NCI-H2107 (cell line): ENCODE measurements around the gene TMOD1.

Experiments used
- DNase-seq: peaks from one replicate; lab custom pipeline; 2025; lab: John Stamatoyannopoulos, UW

Gene TMOD1

DNA sequence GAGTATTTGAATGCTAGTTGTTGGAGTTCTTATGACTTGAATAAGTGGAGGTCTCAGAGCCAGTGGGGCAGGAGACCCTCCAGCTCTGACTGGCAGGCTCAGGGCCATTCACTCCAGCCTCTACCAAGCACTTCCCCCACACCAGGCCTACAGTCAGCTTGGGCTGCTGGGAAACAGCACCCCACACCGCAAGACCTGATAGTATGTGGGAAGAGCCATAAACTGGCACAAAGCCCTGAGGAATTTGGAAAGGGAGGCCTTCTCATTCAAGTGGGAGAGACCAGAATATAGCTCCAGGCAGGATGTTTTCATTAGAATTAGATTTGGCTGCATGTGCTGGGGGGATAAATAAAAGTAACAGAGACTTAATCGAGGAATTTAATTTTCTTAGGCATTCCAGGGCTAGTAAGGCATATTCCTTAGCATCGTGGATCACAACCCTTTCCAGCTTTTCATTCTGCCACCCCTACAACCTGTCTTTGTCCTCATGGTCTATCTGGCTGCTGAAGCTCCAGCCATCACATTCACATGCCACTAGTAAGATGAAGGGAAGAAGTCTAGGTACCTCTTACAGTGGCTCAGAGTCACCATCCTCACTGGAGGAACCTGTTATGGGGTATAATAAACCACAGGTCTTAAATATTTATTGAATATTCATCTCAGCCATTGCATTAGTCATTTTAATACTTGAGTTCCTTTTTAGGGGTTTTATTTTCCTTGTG lies 47.5 kb downstream of the TMOD1 start:
- no peak for DNase-seq

DNA sequence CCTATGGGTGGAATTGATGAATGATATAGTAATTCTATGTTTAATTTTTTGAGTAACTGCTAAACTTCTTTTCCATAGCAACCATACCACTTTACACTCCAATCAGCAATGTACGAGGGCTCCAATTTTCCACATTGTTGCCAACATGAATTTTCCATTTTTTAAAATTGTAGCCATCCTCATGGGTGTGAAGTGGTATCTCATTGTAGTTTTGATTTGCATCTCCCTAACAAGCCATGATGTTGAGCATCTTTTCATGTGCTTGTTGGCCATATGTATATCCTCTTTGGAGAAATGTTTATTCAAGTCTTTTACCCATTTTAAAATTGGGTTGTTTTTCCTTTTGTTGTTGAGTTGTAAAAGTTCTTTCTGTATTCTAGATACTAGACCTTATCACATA lies 48.9 kb downstream of the TMOD1 start:
- DNase-seq, result no peak

DNA sequence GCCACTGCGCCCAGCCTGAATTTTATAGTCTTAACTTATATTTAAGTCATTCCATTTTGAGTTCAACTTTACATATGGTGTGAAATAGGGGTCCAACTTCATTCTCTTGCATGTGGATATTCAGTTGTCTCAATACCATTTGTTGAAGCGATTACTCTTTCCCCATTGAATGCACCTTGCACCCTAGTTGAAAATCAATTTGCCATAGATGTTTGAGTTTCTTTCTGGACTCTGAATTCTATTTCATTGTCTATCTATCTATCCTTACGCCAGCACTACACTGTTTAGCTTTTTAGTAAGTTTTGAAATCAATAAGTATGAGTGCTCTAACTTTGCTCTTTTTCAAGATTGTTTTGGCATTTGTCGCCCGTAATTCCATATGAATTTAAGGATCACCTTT lies 49.8 kb downstream of the TMOD1 start:
- no peak for DNase-seq

DNA sequence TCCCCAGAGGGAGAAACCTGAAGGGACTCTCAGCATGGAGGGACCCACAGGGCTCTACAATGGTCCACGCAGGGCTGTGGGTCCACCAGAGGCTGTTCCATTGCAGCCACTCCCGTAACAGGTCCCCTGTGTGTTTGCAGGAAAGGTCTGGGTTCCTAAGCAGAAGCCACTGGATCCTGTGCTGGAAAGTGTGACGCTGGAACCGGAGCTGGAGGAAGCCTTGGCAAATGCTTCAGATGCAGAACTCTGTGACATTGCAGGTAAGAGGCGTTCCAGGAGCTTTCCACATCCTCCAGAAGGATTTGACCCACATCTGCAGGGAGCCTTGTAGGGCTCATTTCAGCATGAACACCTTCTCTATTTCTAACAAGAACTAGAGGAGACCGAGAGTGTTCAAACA lies 51.7 kb downstream of the TMOD1 start:
- DNase-seq, result no peak

DNA sequence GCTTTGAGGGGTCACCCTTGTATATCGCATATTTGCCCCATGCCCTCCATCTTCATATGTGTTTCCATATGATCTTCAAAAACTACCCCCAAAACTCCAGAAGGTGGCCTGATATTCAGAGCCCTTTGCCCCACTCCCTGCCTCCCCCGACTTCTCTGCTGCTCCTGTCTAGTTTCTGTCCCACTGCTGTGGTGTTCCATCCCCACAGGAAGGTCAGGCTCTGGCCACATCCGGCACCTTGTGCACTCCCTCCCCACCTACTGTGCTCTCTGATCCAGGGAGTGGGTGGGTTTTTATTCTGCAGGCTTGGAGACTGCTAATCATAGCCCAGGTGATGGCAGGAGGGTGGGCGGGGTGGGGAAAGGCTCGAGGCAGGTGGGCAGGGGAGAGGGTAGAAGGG lies 52.4 kb downstream of the TMOD1 start:
- DNase-seq, result no peak

DNA sequence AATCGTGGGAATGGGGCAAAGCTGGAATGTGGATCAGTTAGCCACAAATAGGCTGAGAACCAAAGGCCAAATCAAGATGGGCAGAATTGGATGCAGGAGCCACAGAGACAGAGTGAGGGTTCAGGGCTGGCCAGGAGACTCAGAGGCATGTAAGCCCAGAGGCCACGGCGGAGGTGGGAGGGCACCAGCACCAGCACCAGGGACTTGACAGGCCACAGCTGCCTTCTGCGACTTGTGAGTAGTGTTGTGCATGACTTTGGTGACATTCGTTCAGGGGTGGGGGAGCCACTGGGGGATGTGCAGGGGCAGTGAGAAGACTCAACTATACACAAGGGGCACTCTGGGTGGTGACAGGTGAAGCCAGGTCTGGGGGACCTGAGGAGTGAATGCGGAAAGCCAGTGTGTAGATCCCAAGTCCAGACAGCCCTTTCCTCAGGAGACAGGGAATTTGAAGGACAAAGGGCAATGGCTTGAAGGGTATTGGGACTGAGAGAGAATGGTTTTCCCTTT lies 53.2 kb downstream of the TMOD1 start:
- DNase-seq, result no peak

DNA sequence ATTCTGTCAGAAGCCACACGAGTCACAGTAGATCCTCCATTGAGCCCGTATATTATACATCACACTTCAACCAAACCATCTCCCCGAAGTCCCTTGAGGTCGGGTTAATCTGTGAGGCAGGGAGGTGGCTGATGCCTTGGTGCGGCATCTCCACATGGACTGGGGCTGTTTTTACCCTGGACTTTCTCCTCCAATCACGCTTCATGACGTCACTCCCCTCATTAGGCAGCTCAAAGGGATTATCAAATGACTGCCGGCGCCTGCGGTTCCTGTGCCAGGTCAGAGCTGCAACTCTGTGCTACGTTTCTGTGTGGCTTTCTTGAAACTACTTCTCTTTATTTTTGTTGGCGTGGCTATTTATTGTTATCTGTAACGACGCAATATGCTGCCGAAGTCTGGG lies 53.7 kb downstream of the TMOD1 start:
- DNase-seq, result no peak

DNA sequence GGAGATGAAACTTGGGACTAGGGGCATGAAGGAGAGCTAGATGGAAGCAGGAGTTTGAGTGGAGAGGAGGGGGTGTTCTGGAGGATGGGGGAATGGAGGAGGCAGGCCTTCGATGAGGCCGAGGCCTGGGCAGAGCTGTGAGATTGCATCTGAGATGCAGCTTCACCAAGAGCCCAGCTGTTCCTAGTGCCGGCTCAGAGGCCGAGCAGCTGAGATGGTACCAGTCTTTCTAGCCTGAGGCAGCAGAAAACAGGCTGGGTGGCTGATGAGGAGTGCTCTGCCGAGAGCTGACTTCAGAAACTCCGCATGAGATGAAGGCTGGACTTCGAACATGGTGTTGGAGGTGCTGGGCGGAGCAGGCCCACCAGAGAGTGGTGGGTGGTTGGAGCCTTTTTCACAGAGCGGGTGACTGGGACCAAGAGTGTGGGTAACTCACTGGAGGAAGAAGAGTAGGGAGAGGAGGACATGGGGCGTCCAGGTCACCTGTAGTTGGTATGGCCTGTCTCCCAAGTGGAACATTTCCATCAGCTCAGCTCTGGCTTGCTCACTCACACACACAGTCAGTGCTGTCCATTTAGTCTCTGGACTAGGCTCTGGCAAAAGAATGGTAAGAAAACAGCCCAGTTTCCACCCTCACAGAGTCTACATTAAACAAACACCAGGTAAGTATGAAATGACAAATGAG lies 54.7 kb downstream of the TMOD1 start:
- DNase-seq, result no peak

DNA sequence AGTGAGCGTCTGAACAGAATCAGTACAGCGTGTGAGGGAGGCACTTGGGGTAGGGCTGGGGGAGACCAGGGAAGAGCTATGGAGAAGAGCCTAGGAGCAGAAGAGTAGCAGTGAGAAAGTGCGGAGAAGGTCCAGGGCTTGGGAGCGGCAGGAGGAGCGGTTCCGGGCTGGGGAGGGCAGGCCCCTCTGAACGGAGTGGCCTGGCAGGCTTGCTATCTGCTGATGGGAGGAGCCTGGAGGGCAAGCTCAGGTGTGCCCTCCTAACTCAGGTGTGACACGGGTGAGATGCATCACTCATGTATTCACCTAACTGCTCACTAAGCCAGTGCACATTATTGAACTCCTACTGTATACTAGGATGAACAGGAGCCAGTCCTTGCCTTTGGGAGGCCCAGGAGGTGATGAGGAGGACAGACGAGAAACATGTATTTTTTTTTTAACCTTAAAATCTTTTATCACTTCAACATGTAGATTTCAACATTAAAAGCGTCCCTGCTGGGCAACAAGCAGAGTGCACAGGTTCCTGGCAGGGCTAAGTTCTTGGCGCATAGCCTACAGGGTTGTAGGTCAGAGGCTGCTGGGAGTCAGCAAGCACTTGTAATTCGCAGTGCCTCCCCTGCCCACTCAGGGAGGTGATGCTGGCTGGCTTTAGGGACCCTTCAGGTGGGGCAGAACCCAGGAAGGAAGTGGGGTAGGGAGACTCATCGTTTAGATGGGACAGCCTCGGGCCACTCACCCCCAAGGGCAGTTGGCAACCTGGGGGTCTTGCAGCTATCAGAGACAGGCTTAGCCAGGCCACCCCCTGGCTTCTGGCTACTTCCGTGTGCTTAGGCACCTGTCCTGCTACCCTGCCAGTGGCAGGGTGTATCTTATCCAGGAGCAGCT lies 55.5 kb downstream of the TMOD1 start:
- DNase-seq, result no peak

DNA sequence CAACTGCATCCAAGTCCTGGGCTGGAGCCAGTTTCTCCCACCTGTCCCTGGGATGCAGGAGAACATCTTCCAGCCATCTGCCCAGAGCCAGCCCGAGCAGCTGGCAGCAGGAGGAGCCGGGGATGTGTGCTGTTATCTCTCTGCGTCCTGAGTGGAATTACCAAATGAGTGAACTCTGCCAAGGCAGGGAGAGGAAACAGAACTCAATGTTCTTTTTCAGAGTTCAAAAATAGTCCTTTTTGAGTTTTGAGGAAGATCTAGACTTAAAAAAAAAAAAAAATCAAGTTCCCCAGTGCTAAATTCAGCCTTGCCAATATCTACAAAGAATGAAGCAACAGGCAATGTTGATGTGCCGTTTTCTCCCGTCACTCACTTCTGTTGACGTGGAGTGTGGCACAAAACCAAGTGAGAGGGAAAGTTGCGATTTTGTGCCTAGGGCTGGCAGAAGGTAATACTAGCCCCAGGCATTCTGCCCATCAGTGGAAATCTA lies 56.2 kb downstream of the TMOD1 start:
- no peak for DNase-seq

DNA sequence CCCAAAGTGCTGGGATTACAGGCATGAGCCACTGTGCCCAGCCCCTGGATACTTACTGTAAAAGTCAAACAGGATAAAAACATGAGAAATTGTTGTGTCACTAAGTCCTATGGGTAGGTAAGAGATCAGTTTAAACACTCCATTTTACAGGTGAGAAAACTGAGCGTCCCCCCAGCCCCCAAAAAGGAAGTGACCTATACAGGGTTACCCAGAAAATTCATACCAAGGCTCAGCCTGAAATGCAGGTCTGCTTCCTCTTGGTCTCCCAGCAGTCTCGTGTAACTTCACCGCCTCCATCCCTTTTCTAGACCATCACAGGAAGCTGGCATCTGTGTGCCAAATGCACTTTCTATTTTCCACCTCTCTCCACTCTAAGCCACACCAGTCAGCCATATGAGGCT lies 57.2 kb downstream of the TMOD1 start:
- DNase-seq, result no peak

DNA sequence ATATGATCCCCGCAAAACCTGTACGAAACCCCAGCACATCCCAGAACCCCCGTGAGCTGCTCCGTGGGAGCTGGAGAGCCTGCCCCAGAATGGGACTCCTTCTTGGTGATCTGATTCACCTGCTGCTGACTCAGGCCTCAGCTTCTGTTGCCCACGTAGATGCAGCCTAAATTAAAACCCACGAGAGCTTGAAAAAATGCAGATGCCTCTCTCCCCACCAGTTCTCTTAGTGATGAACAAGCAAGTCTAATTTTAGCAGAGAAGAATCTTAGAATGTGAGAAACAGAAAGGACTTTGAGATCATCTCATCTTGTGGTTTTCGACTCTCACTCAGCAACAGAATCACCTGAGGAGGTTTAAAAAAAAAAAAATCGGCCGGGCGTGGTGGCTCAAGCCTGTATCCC lies 57.6 kb downstream of the TMOD1 start:
- DNase-seq, result no peak

DNA sequence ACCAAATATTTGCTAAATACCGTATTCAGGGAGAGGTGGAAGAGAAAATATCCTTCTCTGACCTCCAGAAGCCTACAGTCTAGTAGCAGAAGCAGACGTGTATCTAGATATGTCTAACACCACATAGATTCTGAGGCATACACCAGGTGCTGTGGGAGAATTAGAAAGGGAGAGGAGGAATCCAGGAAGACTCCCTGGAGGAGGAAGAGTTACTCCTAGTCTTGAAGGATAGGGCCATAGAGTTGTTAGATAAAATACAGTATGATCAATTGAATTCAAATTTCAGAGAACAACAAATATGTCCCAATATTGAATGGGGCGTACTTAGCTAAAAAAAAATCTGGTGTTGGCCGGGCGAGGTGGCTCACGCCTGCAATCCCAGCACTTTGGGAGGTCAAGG lies 58.7 kb downstream of the TMOD1 start:
- no peak for DNase-seq

DNA sequence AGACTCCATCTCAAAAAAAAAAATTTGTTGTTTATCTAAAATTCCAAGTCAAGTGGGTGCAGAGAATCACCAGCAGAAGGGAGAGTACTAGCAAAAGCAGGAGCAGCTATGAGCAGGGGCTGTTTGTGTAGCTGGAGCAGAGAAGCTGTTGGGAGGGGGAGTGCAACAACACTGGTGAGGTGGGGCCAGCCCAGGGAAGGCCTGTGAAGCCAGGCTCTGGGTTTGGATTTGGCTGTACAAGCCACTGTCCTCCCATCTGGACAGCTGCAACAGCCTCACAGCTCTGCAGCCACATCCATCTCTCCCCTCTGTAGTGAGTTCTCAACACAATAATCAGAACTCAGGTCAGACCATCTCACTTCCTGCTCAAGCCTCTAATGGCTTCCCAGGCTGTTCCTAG lies 59.4 kb downstream of the TMOD1 start:
- no peak for DNase-seq

DNA sequence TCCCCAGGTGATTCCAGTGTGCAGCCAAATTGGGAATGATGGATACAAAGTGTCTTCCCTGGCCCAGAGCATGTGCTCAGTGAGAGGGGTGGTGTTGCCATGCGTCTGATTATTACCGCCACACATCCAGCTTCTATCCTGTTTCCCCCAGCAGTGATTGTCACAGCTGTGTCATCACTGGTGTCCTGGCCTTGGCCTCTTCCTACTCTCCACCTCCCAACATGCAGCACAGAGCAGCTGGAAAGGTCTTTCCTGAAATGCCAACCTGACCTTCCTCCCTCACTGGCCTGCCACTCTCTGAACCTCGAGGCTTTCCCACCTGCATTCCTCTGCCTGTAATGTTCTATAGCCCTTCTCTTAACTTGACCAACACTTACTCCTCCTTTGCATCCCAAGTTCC lies 60.0 kb downstream of the TMOD1 start:
- no peak for DNase-seq

DNA sequence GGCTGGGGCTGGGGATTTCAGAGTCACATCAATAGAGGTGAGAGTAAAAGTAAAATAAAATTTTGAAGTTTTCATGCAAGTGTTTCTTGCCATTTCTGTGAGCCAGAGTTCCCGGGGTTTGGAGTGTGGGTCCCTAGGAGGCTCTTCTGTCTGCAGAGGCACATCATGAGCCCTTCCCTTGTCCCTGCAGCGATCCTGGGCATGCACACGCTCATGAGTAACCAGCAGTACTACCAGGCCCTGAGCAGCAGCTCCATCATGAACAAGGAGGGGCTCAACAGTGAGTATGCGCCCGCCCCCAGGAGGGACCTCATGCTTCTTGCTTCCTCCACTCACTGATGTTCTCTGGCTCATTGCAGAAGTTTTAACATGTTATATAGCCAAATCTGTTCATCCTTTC lies 61.1 kb downstream of the TMOD1 start:
- no peak for DNase-seq

DNA sequence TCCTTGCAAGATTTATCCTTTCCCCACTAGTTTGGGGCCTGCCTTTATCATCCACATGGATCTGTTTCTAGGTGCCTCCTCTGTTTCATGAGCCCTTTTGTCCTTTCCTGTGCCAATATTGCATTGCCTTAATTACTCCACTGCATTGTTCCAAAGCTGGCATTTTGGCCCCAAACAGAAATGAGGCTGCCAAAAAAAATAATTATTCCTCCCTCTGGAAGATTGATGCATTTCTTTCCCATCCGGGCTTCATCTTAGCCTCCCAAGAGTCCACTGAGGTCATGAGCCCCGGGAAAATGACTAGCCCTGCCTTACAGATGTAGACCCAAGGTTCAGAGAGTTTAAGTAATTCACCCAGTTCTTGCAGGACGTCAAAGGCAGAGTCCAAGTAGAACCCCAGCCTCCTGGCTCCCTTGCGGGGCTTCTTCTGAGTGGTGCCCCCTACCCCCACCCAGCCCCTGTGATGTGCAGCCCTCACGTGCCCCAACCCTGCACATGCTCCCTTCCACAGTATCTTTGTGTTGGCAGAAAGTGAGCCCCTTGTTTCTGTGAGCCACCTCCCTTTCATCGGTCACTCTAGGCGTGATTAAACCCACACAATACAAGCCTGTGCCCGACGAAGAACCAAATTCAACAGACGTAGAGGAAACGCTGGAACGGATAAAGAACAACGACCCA lies 62.1 kb downstream of the TMOD1 start:
- no peak for DNase-seq

DNA sequence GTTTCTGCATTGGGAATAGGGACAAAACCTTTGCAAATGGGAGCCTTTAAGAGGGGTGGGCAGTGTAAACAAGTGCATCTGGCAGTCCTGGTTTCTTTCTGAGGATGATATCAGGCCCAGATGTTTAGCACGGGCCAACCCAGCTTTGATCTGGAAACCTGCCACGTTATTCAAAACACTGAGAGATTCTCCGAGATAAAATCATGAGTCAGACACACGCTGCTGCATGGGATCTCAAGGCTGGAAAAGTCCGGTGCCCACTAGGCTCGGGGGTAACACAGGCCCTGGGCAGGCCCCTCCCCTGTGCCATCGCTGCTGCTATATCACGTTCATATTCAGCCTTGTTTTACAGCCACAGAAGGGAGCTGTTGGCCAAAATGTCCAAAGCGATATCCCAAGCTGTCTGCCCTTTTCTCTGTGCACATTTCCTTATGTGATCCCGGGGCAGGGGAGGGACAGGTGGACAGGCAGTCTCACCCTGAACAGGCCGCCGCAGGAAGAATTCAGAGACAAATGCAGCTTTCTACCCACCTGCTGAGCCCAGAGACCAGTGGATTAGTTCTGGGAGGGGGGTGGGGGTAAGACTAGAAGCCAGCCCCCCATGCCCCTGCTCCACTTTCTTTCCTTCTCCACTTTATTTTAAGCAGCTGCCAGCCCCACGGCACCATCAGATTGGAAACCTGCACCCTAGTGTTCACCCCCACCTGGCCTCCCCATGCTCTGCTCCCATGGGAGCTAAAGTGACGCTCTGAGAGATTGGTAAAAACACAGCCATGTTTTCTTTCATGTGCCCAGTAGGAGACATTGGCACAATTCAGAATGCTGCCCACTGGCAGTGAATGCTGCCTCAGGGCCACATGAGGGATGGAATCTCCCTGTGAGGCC lies 63.1 kb downstream of the TMOD1 start:
- no peak for DNase-seq

DNA sequence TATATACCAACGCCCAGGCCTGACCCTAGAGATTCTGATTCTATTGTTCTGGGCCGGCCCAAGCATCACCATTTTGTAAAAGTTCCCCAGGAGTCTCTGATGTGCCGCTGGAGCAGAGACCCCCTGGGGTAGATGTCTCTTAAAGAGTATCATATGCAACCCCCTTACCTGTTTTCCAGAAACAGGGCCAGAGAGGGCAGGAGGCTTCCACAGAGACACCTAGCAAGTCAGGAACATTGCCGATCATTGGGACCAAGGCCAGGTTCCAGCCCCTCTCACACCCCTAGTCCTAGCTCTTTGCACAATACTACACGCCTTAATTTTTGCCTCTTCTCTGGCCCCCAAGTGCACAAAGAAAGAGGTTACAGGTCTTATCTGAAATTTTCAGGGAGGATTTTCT lies 63.8 kb downstream of the TMOD1 start:
- no peak for DNase-seq

DNA sequence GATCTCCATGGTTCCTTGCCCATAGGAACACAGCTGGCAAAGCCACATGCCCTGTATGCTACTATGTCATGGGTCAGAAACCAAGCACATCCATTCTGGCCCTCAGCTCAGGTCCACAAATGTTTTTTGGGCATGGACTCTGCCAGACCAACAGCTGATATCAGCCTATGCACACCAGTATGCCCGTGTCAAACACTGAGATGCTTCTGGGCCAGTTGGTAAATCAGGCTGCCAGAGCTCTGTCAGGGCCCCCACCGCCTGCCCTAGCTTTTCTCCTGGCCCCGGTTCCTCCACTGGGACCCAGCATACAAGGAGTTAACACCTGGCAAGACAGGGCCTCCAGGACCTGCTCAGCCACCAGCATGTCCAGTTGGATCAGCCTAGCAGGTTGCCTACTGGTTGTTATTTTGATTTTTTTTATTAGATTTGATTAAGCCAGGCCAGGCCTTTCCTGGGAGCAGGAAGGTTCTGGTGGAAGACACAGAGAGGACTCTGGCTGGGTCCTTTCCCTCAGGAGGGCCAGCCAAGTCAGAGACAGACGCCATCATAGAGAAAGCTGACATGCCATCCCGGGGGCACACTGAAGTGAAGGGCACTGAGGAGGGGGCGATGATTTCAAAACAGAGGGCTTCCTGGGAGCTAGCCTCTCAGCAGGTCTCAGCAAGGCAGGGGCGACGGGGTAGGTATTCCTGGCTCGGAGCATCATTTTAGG lies 65.9 kb downstream of the TMOD1 start:
- no peak for DNase-seq

DNA sequence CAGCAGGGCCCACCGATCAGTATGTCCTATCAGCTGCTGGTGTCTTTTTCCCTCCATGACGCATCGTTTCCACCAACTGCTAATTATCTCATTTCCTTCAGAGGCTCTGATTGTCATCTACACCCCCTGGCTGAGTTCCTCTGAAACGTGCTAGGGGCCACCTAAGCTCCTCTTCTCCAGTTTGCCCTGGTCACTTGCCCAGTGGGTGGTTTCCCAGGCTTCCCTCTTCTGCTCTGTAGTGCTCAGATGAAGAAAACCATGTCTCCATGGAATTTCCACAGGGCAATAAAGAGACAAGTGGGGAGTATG lies 66.4 kb downstream of the TMOD1 start:
- DNase-seq, result no peak
